AG09309 (cell line): ENCODE results near the gene EIF5B.
"Not testable (repeated sequence)": the region's sequence is repeated elsewhere in the genome, so short reads cannot be mapped to it uniquely, and the experiment has no call there.

Experiments used
- DNase-seq: peaks from one replicate; pipeline ENCODE4 v3.0.0-alpha.2; 2010; ENCODE audit warnings: low read depth
- H3K4me3 ChIP-seq: 2 replicates; pipeline ENCODE4 v1.5.1; 2011; ENCODE audit warnings: mild to moderate bottlenecking, low read depth, low read length, moderate library complexity; ENCODE audit not compliant: control insufficient read depth
- CTCF ChIP-seq: IDR thresholded peaks from 2 replicates; pipeline ENCODE4 v1.5.1; 2011; ENCODE audit warnings: mild to moderate bottlenecking, low read depth, low read length, inconsistent platforms; ENCODE audit not compliant: insufficient read depth, control insufficient read depth; ENCODE audit errors: missing control alignments

EIF5B gene

GRCh38 chr2:99337113-99338028, at the start of gene EIF5B:
Gene EIF5B, plus strand, starts transcription at chr2:99337389. Its CDS starts 166 bp downstream, at chr2:99337555.
- H3K4me3 ChIP-seq: peak within 1 kb of the TSS; percentile 99
- peak; percentile 76 for DNase-seq
- TF ChIP-seq CTCF: peak; percentile 70

- H3K4me3 ChIP-seq: no peak overlapping the region
- DNase-seq: no peak
- TF ChIP-seq CTCF: no peak
Observed at GRCh38 chr2:99297994-99298393, 39.2 kb upstream of the EIF5B start.

DNA sequence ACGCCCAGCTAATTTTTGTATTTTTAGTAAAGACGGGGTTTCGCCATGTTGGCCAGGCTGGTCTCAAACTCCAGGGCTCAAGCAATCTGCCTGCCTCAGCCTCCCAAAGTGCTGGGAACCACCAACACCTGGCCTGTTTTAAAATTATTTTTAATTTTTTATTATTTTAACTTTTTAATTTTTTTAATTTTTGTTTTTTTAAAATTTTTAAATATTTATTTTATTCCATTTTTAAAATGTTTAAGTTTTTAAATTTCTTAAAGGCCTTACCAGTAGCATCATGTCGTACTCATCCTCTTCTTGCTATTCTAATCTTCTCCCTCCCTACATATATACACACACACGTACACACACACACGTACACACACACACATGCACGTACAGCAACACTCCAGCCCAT, 37.6 kb upstream of the EIF5B start:
- H3K4me3 ChIP-seq: no peak overlapping the region
- DNase-seq: no peak
- no peak for TF ChIP-seq CTCF

DNA sequence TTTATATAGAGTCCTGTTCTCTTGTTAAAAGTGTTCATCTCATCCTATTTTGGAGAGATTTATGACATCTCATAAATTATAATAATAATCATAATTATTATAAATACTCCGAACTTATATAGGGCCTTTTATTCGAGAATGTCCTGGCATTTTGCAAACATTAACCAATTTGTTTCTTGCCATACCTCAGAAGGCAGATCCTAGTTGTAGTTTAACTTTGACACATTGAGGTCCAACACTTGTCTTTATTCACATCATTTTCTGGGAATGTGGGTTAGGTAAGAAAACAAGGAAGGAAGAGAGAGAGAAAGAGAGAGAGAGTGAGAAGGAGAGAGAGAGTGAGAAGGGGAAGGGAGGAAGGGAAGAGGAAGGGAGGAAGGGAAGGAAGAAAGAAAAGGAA, 36.1 kb upstream of the EIF5B start, which contains the start of gene LYG1:
TSS of gene LYG1 (minus strand) at position 101 of the 400 bp plus-strand sequence. CDS start 5,527 bp downstream, outside the sequence.
- not testable (repeated sequence) for H3K4me3 ChIP-seq, DNase-seq

- DNase-seq: no peak
- H3K4me3 ChIP-seq: no peak overlapping the region
- no peak for TF ChIP-seq CTCF
Observed at GRCh38 chr2:99317161-99317872, 19.9 kb upstream of the EIF5B start.

- not testable (repeated sequence) for H3K4me3 ChIP-seq, DNase-seq
Observed at GRCh38 chr2:99317873-99318200, 19.4 kb upstream of the EIF5B start.

DNA sequence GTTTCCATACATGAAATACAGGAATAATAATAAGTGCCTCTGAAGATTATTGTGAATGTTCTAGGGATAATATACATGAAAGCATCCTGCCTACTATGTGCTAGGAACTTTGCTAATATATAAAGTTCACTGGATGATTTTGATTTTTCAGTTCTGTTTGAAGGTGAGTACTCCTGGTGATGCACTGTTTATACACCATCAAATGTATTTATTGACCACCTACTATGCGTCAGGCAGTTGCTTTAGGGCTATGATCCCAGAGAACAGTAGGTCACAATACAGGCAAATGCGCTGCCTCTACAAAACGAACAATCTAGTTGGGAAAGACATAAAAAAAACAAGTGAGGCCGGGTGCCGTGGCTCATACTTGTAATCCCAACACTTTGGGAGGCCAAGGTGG, 11.8 kb upstream of the EIF5B start:
- no peak overlapping the region for H3K4me3 ChIP-seq
- no peak for DNase-seq
- no peak for TF ChIP-seq CTCF
